COLO668 (cell line): Measurements from ENCODE around the gene ROBO2.
"Not testable (repeated sequence)": the region's sequence is repeated elsewhere in the genome, so short reads cannot be mapped to it uniquely, and the experiment has no call there.

Experiments used
- DNase-seq: peaks from one replicate; lab custom pipeline; 2025; ENCODE audit not compliant: unreplicated experiment; lab: John Stamatoyannopoulos, UW

Gene ROBO2

DNA sequence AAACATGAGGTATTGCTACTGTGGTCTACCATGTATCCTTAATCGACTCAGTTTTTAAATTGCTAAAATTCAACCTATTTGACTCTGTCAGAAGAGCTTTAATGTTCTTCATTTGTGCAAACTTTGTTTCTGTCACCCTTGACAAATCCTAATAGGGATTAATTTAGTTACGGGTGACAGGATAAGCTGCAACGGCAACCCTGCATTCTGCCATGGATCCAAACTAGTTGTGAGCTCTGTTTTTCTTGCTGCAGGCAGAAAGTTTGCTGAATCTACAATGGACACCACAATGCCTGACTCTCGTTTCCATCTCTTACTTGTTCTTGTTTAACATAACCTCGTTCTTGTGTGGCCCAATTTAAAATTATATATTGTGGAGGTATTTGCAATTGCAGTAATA is 352.3 kb downstream of the ROBO2 start:
- DNase-seq = no peak

DNA sequence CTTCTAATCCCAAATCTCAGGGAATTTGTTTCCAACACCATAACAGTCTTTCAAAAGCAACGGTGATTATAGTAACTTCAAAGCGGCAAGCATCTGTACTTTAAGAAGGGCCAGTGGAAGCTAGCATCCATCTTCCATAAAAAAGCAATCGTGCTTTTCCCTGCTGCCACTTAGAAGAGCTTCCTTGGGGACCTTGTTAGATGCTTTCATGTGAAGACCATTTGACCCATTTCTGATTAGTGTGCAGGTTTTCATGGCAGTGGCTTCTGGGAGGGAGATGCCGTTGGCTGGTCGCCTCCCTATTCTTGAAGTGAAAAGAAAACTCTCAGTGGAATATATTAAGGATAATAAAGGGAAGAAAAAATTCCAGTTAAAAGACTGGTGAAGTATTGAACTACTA is 354.1 kb downstream of the ROBO2 start:
- DNase-seq = no peak

DNA sequence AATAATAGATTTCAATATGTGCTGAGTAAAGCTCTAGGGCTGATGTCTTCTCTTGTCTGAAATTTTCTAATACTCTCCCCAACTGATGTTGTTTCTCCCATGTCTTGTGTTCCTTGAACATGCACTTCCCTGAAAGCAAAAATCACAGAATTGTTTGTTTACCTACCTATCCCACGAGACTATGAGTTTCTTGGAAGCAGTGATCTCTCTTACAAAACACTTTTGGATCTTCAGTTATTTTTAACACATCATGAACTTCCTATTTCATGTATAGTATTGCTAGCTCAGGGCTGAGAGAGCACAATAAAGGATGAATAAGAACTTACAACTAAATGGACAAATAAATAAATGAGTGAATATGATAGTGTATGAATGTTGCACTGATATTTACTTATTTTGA is 365.0 kb downstream of the ROBO2 start:
- DNase-seq = no peak

DNA sequence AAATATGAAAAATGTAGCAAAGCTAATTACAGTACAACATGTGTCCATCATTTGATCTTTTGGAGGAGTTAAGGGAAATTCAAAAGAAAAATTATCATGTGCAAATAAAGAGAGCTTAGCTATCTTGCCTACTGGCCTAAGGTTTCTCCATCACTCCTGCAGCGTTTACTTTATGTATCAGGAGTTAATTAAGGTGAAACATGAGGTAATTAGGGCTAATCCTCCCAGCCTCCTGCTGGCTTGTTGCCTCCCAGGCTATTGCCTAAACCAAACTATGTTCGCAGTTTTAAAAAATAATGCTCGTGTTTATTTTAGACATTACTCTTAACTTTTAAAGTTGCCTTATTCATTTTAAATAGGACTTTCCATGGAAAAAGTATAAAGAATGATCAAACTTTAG is 367.5 kb downstream of the ROBO2 start:
- DNase-seq = no peak

DNA sequence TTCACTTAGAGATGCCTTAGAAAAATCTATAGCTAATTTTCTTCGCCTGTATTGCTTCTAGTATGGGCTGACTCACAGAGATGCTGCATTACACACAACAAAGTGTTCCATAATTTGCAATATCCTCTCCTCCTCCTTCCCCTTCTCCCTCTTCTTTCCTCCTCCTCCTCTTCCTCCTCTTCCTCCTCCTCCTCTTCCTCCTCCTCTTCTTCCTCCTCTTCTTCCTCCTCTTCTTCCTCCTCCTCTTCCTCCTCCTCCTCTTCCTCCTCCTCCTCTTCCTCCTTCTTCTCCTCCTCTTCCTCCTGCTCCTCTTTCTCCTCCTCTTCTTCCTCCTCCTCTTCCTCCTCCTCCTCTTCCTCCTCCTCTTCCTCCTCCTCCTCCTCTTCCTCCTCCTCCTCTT is 370.4 kb downstream of the ROBO2 start:
- not testable (repeated sequence) for DNase-seq

DNA sequence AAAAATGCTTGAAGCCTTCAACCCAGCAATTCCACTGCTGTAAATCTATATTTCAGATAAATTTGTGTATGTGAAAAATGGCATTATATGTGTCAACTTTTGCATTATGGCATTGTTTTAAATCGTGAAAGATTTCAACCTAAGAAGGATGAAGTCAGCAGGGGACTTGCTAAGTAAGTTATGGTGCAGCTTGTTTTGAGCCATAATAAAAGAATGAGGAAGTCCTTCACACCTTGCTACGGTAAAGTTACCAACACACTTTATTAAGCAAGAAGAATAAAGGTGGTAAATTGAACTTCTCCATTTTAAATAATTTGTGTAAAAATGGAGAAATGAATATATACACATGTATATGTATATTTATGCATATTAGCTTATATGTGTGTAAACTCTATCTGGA is 371.4 kb downstream of the ROBO2 start:
- DNase-seq = no peak

DNA sequence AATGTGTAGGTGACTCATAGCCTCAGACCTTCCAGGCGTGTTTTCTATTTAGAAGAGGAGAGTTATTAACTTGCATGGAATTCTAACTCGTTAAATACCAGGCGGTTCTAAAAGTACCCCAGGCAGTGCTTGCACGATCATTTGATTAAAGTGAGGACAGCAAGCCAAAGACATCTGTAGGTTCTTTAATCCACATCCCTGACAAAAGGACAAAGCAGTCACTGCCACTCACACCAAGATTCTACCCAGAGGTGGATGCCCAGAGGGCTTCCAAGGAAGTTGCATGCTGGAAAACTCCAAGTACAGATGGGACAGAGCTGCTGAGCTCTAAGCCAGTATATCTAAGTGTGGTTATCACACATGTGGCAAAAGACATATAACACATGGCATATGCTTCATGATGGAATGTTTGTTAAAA is 372.1 kb downstream of the ROBO2 start:
- no peak for DNase-seq

DNA sequence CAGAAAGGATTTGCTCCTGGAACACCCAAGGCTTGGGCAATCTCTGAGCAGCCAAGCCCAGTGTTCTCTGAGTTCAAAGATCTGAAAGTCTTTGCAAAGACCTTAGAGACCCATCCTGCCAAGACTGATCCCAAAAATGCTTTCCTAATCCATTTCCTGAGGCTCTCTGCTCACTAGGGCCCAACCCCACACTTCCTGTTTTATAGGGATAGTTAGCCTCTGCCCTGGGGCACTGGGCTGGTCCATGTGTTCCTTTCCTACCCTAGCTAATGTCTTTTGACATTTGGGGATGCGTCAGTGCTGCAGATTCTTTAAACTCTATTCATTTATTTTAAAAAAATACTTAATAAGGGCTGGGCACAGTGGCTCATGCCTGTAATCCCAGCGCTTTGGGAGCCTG is 372.7 kb downstream of the ROBO2 start:
- DNase-seq = no peak

DNA sequence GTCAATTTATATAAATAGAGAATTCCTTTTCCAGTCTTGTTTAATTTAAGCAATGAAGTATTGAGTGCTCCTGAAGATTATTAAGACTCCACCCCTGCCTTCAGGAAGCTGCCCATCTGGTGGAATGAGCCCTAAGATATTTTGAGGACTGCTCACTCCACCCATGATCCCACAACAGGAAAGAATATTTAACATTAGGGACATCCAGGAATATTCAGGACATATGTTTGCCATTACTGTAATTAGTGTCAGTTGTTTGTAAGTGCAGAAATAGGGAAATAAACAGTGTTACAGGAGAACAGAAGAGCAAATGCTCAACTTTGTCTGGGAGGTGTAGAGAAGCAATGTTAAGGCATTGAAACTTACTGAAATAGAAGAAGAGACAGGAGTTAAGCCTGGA is 375.0 kb downstream of the ROBO2 start:
- DNase-seq = no peak

DNA sequence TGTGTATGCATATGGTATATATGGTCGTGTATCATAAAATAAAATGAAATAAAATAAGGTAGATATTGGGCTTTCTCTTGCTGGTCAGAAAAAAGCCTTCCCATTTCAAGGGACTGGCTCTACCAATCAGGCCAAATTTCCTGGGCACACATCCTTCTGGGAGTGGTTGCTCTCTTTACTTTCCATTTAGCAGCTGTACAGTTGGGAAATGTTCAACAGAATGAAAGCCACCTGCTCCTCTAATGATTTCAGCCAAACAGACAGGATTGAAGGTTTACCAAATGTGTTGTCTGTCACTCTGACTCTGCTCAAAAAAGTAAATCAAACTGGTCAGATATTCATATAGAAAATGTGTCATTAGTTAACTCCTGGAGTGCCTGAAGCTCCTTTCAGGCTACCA is 380.4 kb downstream of the ROBO2 start:
- DNase-seq = peak; percentile 4

DNA sequence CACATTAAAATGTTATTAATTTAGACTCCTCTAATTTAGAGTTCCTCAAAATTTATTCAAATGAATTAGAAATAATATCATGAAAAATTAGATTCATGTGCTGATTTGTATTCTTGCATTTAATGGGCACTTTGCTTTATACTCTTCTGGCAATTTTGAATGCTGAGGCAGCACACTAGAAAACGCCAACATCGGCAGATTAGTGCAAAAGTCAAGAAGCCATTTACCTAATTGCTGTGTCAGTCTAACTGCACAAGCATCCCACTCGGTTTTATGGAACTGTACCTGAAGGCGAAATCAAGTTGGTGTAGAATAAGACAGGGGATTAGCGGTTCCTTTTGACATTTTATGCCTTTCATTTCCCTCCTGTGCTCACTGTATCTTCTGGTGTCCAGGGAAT is 382.0 kb downstream of the ROBO2 start:
- DNase-seq = no peak

DNA sequence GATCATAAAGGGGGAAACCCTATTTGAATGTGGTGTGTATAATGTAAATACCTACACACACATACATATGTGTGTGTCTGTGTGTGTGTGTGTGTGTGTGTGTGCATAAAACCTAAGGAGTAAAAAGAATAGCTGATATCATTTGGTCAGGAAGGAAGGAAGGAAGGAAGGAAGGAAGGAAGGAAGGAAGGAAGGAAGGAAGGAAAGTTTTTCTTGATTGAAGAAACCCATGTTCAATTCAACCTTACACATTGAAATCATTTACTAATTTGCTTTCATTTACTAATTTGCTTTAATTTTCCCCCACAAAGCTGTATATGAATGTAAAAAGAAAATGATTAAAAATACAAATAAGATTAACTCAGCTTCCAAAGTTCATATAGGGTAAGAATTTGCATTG is 386.6 kb downstream of the ROBO2 start:
- no peak for DNase-seq

DNA sequence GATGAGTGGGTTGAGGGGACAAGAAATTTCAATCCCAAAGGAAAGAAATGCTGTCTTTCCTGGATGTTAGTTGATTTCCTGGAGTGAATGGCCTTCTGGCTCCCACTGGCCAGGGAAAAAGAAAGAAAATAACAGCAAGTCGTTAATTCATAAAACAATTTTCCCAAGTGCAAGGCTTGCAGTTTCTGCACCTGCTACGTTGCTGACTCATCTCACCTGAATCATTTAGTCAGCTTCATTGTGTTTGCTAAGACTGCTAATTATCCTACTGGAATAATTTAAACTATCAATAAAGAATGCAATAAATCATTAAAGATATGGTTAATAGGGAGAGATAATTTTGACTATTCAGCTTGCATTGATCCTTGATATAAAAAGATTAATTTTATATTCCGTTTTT is 387.6 kb downstream of the ROBO2 start:
- peak; percentile 11 for DNase-seq

DNA sequence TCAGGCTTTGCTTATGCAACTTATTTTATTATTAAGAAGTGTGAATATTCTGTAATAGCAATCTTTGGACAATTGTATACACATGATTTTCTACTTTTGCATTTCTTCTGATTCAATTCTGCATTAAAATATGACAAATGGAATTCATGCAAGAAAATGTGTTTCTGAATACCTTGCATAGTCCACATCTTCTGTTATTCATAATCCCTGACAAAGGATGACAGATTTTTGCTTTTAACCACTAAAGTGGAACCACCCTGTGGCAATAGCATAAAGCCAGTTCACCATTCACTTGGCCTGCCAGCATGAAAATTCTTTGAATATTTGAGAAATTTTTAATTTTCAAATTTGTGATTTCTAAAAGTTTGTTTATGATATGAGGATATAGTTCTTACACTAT is 397.0 kb downstream of the ROBO2 start:
- DNase-seq = no peak

DNA sequence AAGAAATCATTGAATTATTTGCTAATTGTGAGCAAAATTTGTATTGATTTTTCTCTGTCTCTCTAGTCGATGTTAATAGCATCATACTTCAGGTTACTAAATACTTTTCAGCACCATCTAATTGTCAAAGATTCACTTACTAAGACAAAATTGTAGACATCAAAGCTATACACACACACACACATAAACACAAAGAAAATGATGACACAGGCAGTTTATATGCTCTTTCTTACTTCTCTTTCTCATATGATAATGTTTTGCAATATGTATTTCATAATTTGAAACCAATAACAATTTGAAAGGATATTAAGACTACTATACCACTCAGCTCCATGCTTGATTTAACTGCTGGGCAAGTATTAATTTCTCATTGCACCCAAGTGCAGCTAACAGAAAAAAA is 406.2 kb downstream of the ROBO2 start:
- no peak for DNase-seq

DNA sequence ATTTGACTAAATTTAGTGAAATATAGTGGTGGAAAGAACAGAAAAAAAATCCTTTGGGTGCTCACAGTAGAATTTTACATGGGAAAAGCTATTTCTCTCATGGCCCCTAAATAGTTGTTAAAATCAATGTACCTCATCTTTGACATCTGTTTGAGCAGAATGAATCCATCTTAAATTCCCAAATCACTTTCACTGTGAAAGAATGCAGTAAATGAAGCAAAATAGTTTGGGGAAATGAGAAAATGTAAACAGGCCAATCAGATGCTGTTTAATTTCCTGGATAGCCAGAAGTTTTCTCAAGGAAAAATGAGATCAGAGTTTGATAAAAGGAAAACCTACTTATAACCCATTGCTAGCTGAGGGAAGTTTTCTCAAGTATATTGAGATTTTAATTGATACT is 406.9 kb downstream of the ROBO2 start:
- DNase-seq = no peak

DNA sequence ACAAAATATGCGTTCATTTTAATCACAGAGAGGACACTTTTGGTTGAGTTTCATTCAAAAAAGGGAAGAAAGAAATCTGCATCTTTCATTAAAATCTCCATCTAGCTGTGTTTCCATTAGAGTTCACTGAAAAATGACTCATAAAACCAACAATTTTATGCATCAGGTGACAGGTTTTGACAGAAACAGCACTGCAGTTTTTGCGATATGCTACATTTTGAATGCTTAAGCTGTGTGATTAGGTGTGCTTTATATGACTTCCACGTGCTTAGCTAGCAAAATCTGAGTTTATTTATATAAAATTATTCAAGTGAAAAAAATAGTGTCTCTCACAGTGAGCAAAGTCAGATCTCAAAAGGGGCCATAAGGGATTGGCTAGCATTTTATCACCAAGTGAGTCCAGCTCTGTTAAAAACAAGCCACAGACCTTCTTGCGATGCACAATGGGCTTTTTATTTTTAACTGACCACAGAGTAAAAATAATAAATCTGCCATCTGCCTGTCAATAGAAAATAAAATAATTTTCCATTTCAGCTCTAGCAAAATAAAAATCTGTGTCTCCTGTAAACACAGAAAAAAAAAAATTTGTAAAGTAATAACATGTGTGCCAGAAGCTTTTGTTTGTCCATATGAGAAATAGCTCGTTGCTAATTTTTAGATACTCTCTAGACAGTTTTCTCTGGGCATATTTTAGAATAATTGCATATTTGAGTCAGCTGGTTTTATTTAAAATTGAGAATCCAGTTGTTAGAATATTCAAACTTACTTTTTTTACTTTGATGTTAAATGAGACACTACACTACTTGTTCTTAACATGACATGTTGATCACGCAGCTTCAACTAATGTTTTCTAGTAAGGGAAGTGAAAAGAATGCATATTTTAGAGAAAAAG is 409.8 kb downstream of the ROBO2 start:
- DNase-seq = no peak

DNA sequence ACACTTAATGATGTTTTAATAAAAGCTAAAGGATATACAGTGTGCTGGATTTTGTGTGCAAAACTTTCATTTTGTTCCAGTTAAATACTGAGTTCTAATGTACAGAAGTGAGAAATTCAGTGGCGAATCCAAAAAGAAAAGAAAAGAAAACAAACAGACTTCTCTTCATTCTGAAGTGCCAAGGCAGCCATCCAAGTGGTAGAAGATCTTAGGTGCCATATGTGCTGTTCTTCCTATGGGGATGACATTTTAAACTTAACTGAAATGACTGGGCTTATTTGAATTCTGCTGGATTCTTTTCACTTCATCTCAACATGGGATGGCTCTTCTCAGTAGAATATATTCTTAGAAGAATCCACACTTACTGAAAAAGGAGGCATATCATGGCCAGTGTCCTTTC is 416.5 kb downstream of the ROBO2 start:
- no peak for DNase-seq

DNA sequence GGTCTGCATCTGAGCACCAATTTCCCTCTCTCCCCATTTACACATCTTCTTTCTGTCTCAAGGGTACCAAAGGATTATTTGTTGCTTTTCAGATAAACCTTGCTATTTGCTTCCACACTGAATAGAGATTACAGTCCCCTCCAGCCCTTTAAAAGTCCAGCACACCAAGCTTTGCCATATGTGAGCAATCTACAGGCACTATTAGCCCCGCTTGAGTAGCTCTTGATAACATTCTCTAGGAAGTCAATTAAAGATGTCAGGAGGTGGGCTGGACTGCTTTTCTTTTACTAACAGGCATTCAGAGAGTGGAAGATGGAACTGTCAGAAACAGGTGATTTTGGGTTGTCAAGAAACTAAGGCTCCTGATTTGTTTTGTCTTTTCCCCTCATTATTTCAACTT is 417.0 kb downstream of the ROBO2 start:
- no peak for DNase-seq

DNA sequence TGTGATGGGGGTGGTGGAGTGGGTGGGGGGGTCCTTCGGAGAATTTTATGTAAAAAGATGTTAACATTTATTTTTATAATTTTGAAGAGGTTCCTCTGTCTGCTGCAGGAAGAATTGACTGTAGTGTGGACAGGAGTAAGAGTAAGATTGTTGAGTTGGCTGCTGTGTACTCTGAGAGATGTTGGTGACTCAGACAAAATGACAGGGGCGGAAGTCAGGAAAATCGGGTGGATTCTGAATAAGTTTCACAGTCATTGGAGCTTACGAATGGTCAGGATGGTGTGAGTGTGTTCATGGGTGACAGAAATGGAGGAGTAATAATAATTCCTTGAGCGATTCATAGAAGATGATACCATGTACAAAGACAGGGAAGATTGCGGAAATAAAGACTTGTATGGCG is 420.0 kb downstream of the ROBO2 start:
- no peak for DNase-seq

DNA sequence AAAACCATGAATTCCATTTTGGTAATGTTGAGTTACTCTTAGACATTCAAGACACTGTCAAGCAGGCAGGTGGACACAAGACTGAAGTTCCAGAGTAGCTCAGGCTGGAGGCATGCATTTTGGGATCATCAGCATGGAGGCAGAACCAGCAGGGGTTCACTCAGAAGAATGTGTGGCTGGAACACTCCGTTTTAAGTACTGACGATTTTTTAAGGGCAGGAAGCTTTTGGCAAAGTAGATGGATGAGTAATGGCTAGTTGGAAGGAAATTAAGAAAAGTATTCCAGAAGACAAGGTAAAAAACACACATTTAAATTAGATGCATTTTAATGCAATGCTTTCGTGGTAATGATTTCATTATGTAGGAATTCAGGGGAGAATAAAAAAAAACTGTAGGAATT is 420.4 kb downstream of the ROBO2 start:
- DNase-seq = no peak

DNA sequence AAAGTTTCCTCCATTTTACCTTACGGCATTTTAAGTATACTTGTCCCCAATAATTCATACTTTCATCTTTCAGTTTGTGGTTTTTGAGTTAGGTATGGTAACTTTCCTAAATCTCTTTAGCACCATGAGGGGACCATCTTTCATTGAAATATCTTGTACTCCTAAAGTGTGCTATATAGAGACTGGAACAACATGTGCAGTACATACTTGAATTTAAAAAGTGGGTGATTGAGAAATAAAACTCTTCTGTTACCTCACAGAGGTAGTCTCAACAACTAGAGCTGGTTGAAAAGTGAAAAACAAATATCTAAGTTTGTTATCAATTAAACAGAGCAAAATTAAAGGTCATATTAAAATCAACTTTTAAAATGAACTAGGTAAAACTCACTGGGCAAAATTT is 423.1 kb downstream of the ROBO2 start:
- no peak for DNase-seq

DNA sequence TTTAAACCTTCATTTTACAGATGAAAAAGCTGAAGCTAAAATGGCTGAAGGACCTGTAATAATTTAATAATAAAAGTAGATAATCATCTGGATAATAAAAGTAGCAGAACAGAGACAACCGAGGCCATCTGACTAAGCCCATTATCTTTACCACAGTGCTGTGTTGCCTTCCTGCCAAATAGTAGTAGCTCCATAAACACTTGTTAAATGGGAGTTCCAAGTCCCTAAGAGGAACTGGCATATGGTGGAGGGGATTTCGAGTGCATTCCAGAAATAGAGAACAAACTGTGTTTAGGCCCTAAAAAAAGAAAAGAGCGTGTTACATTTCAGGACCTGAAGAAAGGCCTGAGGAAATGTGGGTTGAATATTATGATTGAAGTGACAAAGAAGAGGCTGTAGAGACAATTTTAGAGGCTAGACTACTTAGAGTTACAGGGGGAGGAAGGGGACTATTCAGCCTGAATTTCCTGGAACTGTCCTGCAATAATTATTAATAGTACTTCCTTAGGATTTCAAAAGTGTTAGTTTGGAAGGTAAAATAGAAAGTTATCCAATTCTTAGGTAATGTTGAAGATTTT is 424.3 kb downstream of the ROBO2 start:
- DNase-seq = no peak
